GM23248 (cell line): ENCODE measurements around the gene MCFD2. TPM values are rescaled to one million over a fixed set of nuclear protein-coding genes. Genes with fewer than 3 reads are reported as not detected.

Source experiments
- DNase-seq: peaks from one replicate; pipeline ENCODE4 v3.0.0-alpha.2; 2015
- H2AFZ ChIP-seq: fragments of 200-600 bp; sonication (generic); 2 replicates; pipeline ENCODE4 v1.6.1; 2016; ENCODE audit warnings: antibody characterized with exemption
- H3F3A ChIP-seq: fragments of 200-600 bp; sonication (generic); 2 replicates; pipeline ENCODE4 v1.6.1; 2016; ENCODE audit warnings: mild to moderate bottlenecking, antibody characterized with exemption, mixed run types; ENCODE audit not compliant: insufficient read depth
- H3K27ac ChIP-seq: fragments of 200-600 bp; sonication (generic); 2 replicates; pipeline ENCODE4 v1.5.1; 2016; ENCODE audit warnings: mild to moderate bottlenecking
- H3K27me3 ChIP-seq: fragments of 200-600 bp; sonication (generic); replicated peaks from 2 replicates; pipeline ENCODE4 v1.6.1; 2016; ENCODE audit warnings: mild to moderate bottlenecking; ENCODE audit not compliant: insufficient read depth
- H3K36me3 ChIP-seq: fragments of 200-600 bp; sonication (generic); 2 replicates; pipeline ENCODE4 v1.6.1; 2016; ENCODE audit warnings: low read depth, mild to moderate bottlenecking
- H3K4me1 ChIP-seq: fragments of 200-600 bp; sonication (generic); 2 replicates; pipeline ENCODE4 v1.6.1; 2016; ENCODE audit warnings: mild to moderate bottlenecking; ENCODE audit not compliant: insufficient read depth
- H3K4me2 ChIP-seq: fragments of 200-600 bp; sonication (generic); one replicate; pipeline ENCODE4 v1.6.1; 2016; ENCODE audit warnings: mild to moderate bottlenecking; ENCODE audit not compliant: unreplicated experiment
- H3K4me3 ChIP-seq: fragments of 200-600 bp; sonication (generic); 2 replicates; pipeline ENCODE4 v1.5.1; 2016; ENCODE audit warnings: mild to moderate bottlenecking
- H3K79me2 ChIP-seq: fragments of 200-600 bp; sonication (generic); 2 replicates; pipeline ENCODE4 v1.6.1; 2016; ENCODE audit warnings: mild to moderate bottlenecking; ENCODE audit not compliant: insufficient read depth
- H3K9ac ChIP-seq: fragments of 200-600 bp; sonication (generic); 2 replicates; pipeline ENCODE4 v1.6.1; 2016; ENCODE audit warnings: mild to moderate bottlenecking
- H3K9me2 ChIP-seq: fragments of 200-600 bp; sonication (generic); 2 replicates; pipeline ENCODE4 v1.6.1; 2016; ENCODE audit warnings: mixed run types, mild to moderate bottlenecking, moderate library complexity; ENCODE audit not compliant: insufficient read depth
- H3K9me3 ChIP-seq: fragments of 200-600 bp; sonication (generic); one replicate; pipeline ENCODE4 v1.6.1; 2017; ENCODE audit warnings: low read depth
- H4K20me1 ChIP-seq: fragments of 200-600 bp; sonication (generic); 2 replicates; pipeline ENCODE4 v1.6.0; 2016; ENCODE audit not compliant: insufficient read depth
- EZH2 ChIP-seq: fragments of 200-600 bp; sonication (generic); IDR thresholded peaks from 2 replicates; pipeline ENCODE4 v1.6.1; 2018; ENCODE audit warnings: antibody characterized with exemption, mild to moderate bottlenecking; ENCODE audit not compliant: insufficient read depth, poor library complexity, severe bottlenecking
- EZH2phosphoT487 ChIP-seq: fragments of 200-600 bp; sonication (generic); IDR thresholded peaks from 2 replicates; pipeline ENCODE4 v1.6.1; 2018; ENCODE audit warnings: antibody characterized with exemption, moderate library complexity, mild to moderate bottlenecking, low read depth; ENCODE audit not compliant: insufficient read depth
- WGBS, 2 experiments: methylation state at CpG; one replicate each; pipeline ENCODE4 v1.1.6; 2015 to 2017; ENCODE audit warnings: low lambda C conversion rate in 2 of 2, low coverage in 1 of 2; ENCODE audit errors: missing lambda C conversion rate in 2 of 2; 5-methylcytosine and 5-hydroxymethylcytosine counted together
- in situ Hi-C: fragments of 300-500 bp; cut with MboI; formaldehyde crosslinking; loops from 2 replicates; pipeline ENCODE4 v1.15.0; 2020
- polyA plus RNA-seq: library from polyadenylated mRNA; unstranded; fragments of >200 nt; fragmentation: Nextera tagmentation; extraction: Ambion mirVana; gene quantifications from 2 replicates; pipeline ENCODE4 v1.2.1, GENCODE V29; 2016
- total RNA-seq: library from RNA; depleted of rRNA; stranded (reverse); fragments of >200 nt; shearing (Covaris generic); gene quantifications from 2 replicates; pipeline ENCODE4 v1.2.3, GENCODE V29; 2014

MCFD2 gene
- total and polyA plus RNA-seq, 2 experiments from 2014 or later: 298 to 310 TPM

GRCh38 chr2:46954951-46955571, 39.5 kb upstream of the MCFD2 start:
- Histone ChIP-seq H2AFZ (no peak overlapping the region), H3K36me3 (peaks cover 68% of the 10 kb centered on the region)

GRCh38 chr2:46952171-46952570, 36.6 kb upstream of the MCFD2 start:
- Histone ChIP-seq H2AFZ (no peak overlapping the region), H3K4me2 (no peak overlapping the region), H3K4me3 (no peak overlapping the region), H3K36me3 (peaks cover 43% of the 10 kb centered on the region), H3F3A (peaks cover 40% of the 10 kb centered on the region), H3K27ac (no peak overlapping the region), H3K9me2 (no peaks in the 10 kb centered on the region), H3K4me1 (peaks cover 29% of the 10 kb centered on the region), H3K9me3 (no peaks in the 10 kb centered on the region), H3K27me3 (no peaks in the 10 kb centered on the region), H4K20me1 (no peaks in the 10 kb centered on the region), H3K9ac (no peak overlapping the region), H3K79me2 (peaks cover 96% of the 10 kb centered on the region)
- in situ Hi-C loops: no loop called here
- 92 to 99% methylated on average over 3 of the region's 3 CpGs for WGBS, 2 experiments
- DNase-seq: no peak
- TF ChIP-seq EZH2phosphoT487 (no peak), EZH2 (no peak)

More at GRCh38 chr2:46954951-46955571, 39.5 kb upstream of the MCFD2 start:
- 5% methylated on average over 9 of the region's 9 CpGs for WGBS, 2 experiments
- DNase-seq: peak; percentile 94
- Histone ChIP-seq H3K4me3 (peak overlapping the region; percentile 25; the same call in 1 of the 2 replicates), H3K9me3 (no peaks in the 10 kb centered on the region), H3K79me2 (peaks cover 96% of the 10 kb centered on the region), H3K27me3 (no peaks in the 10 kb centered on the region), H3K9me2 (no peaks in the 10 kb centered on the region), H3K4me1 (peaks cover 27% of the 10 kb centered on the region), H3K4me2 (peak overlapping the region; percentile 47), H3F3A (peaks cover 41% of the 10 kb centered on the region), H3K27ac (peak overlapping the region; percentile 77), H3K9ac (peak overlapping the region; percentile 56), H4K20me1 (no peaks in the 10 kb centered on the region)
- TF ChIP-seq EZH2phosphoT487 (no peak), EZH2 (no peak)
- in situ Hi-C loops: no loop called here

GRCh38 chr2:46951290-46952064, 35.9 kb upstream of the MCFD2 start:
- Histone ChIP-seq H3K27ac (no peak overlapping the region), H3K9me2 (no peaks in the 10 kb centered on the region), H3K79me2 (peaks cover 96% of the 10 kb centered on the region), H2AFZ (no peak overlapping the region), H3F3A (peaks cover 46% of the 10 kb centered on the region), H3K4me3 (no peak overlapping the region), H3K9ac (no peak overlapping the region), H3K4me1 (peaks cover 29% of the 10 kb centered on the region), H3K4me2 (no peak overlapping the region), H3K9me3 (no peaks in the 10 kb centered on the region), H3K27me3 (no peaks in the 10 kb centered on the region), H4K20me1 (0 out of 2 replicates have a peak, but pooled peaks cover 5% of the 10 kb centered on the region), H3K36me3 (peaks cover 42% of the 10 kb centered on the region)
- DNase-seq: no peak
- in situ Hi-C loops: no loop called here
- TF ChIP-seq EZH2: no peak
- TF ChIP-seq EZH2phosphoT487: no peak
- 92 to 94% methylated on average over 9 of the region's 9 CpGs for WGBS, 2 experiments

GRCh38 chr2:46950314-46950713, 34.7 kb upstream of the MCFD2 start:
- Histone ChIP-seq H3K36me3 (peaks cover 41% of the 10 kb centered on the region), H3K4me1 (peaks cover 23% of the 10 kb centered on the region), H3K4me2 (no peak overlapping the region), H3K9me2 (no peaks in the 10 kb centered on the region), H3K9me3 (no peaks in the 10 kb centered on the region), H3K27ac (peak overlapping the region; percentile 30), H3F3A (peaks cover 44% of the 10 kb centered on the region), H3K27me3 (no peaks in the 10 kb centered on the region), H2AFZ (no peak overlapping the region), H3K4me3 (no peak overlapping the region), H3K79me2 (peaks cover 96% of the 10 kb centered on the region), H3K9ac (no peak overlapping the region), H4K20me1 (0 out of 2 replicates have a peak, but pooled peaks cover 5% of the 10 kb centered on the region)
- in situ Hi-C loops: no loop called here
- DNase-seq: peak; percentile 47
- no peak for TF ChIP-seq EZH2phosphoT487
- no peak for TF ChIP-seq EZH2
- WGBS, 2 experiments: 22 to 30% methylated on average over 8 of the region's 8 CpGs
